22Rv1 (cell line): ENCODE data around the gene MLX.
"Not testable (repeated sequence)": the region's sequence is repeated elsewhere in the genome, so short reads cannot be mapped to it uniquely, and the experiment has no call there.

Experiments
- H3K27ac ChIP-seq: fragments of 450-650 bp; 2 replicates; pipeline ENCODE4 v1.5.1; 2017
- ZFX ChIP-seq: fragments of 450-650 bp; IDR thresholded peaks from 2 replicates; pipeline ENCODE4 v1.6.1; 2017; ENCODE audit warnings: antibody characterized with exemption, borderline replicate concordance
- TF ChIP-seq, protein P1 (sequence below): fragments of 450-650 bp; IDR thresholded peaks from 2 replicates; pipeline ENCODE4 v1.5.1; 2017; ENCODE audit warnings: mild to moderate bottlenecking

MLX gene

GRCh38 chr17:42612013-42612412 is 45.1 kb downstream of the MLX start:
- no peak overlapping the region for H3K27ac ChIP-seq
- TF ChIP-seq, protein P1, sequence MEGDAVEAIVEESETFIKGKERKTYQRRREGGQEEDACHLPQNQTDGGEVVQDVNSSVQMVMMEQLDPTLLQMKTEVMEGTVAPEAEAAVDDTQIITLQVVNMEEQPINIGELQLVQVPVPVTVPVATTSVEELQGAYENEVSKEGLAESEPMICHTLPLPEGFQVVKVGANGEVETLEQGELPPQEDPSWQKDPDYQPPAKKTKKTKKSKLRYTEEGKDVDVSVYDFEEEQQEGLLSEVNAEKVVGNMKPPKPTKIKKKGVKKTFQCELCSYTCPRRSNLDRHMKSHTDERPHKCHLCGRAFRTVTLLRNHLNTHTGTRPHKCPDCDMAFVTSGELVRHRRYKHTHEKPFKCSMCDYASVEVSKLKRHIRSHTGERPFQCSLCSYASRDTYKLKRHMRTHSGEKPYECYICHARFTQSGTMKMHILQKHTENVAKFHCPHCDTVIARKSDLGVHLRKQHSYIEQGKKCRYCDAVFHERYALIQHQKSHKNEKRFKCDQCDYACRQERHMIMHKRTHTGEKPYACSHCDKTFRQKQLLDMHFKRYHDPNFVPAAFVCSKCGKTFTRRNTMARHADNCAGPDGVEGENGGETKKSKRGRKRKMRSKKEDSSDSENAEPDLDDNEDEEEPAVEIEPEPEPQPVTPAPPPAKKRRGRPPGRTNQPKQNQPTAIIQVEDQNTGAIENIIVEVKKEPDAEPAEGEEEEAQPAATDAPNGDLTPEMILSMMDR = no peak
- no peak for TF ChIP-seq ZFX

DNA sequence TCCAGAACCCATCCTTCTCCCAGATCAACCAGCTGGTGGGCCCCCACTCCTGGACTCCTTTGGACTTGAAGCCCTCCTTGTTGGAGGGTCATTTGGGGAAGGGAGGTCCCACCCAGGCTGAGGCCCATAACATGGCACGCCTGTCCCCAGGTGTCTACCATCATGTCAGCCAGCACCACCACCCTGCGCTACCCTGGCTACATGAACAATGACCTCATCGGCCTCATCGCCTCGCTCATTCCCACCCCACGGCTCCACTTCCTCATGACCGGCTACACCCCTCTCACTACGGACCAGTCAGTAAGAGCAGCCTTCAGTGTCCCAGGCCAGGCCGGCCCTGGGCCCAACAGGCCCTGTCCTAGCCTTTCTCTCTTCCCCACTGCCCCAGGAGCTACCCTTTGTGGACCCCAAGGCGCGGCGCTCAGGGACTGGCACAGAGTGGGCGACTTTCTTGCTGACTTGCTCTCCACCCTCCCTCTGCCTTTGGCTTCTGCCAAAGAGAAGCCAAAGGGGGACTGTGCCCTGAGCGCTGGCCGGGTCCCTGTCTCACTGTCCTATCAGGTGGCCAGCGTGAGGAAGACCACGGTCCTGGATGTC is 46.9 kb downstream of the MLX start:
- no peak for TF ChIP-seq ZFX
- TF ChIP-seq, protein P1 = no peak

GRCh38 chr17:42617956-42618431 is 51.1 kb downstream of the MLX start:
- peak overlapping the region; percentile 18; the same call in 1 of the 2 replicates for H3K27ac ChIP-seq
- TF ChIP-seq, protein P1 = no peak
- TF ChIP-seq ZFX = no peak

More for the DNA sequence above, 46.9 kb downstream of the MLX start:
- no peak overlapping the region for H3K27ac ChIP-seq

DNA sequence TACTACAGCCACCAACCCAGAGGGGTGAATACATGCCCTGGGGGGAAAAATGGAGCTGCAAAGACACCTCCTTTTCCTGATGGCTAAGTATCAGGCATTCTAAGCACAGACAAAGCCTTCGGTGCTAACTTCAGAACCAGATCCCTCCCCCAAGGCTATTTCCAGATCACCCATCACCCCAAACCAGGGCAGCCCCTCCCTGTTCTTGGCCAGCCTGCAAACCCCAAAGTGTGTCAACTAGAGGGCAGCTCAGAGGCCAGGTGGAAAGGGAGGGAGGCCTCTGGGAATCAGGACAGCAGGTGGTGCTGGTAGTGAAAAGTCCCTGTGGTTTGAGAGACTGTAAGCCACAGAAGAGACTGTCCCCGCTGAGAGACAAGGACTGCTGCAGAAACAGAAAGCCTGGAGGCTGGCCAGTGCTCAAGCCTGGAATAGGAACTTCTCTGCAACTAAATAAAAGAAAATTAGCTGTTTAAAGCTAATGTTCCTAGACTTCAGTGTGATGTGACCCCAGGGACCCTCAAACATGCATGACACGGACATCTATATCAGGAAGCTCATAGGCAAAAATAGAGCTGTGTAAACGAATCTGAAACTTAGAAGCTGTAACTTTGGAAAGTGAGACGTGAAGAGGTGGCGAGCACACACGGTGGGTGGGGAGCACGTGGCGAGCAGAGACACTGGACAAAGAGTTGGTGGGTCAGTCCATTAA is 51.7 kb downstream of the MLX start:
- H3K27ac ChIP-seq = peak overlapping the region; percentile 18; the same call in 1 of the 2 replicates
- TF ChIP-seq, protein P1 = 0 out of 2 replicates have a peak, but pooled peaks have one; percentile 11
- no peak for TF ChIP-seq ZFX

DNA sequence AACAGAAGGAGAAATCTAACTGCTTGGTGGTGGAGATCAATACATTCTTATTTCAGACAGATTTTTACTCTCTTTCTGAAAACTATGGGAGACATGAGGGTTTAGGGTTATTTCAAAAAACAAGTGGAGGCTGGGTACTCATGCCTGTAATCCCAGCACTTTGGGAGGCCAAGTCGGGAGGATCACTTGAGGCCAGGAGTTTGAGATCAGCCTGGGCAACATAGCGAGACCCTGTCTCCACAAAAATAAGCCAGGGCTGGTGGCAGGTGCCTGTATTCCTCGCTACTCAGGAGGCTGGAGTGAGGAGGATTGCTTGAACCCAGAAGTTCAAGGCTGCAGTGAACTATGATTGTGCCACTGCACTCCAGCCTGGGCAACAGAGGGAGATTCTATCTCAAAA is 55.1 kb downstream of the MLX start:
- not testable (repeated sequence) for H3K27ac ChIP-seq
